Measurements from ENCODE around the gene ADGRL3.
"Not testable (repeated sequence)": the region's sequence is repeated elsewhere in the genome, so short reads cannot be mapped to it uniquely, and the experiment has no call there.

ADGRL3 gene

DNA sequence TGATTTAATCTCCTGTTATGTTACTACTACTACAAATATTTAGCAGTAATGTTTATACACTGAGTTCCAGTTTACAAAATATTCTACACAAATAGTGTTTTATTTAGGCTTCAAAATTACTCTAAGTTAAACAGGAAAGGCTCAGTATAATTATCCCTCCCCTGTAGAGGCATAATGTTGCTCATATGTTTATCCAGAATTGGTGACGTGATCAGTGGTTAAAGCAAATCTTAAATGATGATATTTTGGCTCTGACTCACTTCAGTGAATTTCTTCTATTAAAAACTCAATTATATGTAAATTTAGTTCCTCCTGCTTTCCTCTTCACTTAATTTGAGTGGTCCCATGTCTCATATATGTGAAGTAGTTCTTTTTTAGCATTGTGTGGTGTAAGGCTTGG is 438.5 kb downstream of the ADGRL3 start:
- no peak for DNase-seq (ENCODE audit: low read depth in 2 of 2)

DNA sequence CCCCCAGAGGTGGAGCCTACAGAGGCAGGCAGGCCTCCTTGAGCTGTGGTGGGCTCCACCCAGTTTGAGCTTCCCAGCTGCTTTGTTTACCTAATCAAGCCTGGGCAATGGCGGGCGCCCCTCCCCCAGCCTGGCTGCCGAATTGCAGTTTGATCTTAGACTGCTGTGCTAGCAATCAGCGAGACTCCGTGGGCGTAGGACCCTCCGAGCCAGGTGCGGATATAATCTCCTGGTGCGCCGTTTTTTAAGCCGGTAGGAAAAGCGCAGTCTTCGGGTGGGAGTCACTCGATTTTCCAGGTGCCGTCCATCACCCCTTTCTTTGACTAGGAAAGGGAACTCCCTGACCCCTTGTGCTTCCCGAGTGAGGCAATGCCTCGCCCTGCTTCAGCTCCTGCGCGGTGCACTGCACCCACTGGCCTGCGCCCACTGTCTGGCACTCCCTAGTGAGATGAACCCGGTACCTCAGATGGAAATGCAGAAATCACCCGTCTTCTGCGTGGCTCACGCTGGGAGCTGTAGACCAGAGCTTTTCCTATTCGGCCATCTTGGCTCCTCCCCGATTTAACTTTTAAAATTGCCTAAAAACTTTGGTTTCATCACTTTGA is 446.7 kb downstream of the ADGRL3 start:
- DNase-seq (ENCODE audit: low read depth in 2 of 2) = not testable (repeated sequence)

DNA sequence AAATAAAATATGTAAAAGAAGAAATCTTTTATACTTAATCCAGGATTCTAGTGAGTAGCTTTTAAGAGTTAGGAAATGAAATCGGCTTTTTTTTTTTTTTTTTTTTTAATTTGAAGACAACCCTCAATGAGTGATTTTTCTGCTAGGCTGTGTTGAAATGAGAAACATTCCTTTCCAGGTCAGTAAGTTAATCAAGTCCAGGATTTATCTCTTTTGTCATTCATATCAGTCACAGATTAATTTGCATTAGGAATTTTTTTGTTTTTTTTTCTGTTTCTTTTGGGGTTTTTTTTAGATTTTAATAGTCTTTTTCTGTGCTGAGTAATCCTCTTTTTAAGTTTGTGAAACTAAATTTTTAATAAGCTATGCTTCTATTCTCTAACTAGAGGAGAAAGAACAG is 448.1 kb downstream of the ADGRL3 start:
- no peak for DNase-seq (ENCODE audit: low read depth in 2 of 2)

DNA sequence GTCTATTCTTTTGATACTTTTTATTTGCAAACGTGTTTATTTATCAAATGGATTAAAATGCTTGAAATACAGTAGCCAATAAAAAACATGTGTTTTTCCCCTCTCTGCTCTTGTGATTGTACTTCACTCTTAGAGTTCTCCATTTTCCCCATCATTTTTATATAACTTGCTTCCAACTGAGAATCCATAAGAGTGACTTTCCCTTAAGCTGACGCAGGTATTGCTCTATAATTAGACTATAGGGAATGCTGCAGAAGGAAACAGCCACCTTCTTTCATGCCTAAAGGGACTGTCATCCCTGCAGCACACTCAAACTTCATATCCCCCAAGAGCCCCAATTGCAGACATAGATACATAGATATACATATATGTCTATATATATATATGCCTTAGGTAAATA is 456.9 kb downstream of the ADGRL3 start:
- no peak for DNase-seq (ENCODE audit: low read depth in 2 of 2)

DNA sequence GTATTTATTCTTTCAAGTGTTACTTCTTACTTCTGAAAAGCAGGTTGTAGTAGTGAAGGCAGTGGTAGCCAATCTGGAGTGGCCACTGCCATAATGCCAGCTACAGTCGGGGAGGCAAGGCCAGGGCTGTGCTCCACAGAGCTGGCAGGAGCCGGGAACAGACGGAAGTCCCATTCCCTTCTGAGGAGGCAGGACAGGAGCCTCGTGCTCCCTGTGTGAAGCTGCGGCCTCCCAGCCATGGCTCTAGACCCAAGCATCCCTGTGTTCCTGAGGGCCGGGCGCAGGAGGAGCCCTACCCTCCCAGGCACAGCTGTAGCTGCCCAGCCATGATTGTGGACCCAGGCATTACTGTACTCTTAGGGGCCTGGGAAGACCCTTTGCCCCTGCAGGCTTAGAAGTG is 461.8 kb downstream of the ADGRL3 start:
- DNase-seq (ENCODE audit: low read depth in 2 of 2) = no peak

DNA sequence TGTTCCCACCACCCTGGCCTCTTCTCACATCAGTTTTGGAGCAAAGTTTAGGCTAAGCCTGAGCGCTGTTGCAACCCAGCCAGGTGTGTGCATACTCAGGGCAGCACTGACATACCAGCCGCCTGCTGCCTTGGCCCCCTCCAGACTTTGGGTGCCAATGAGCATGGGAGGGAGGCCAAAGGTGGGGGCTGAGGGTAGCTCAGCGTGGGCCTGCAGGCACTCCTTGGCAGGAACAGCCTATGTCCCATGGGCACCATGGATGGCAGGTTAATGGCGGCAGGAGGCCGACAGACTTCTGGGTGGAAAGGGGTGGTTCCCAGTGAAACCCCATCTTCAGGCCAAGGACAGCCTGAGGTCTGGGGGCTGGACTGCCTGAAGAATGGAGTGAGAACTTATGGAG is 462.2 kb downstream of the ADGRL3 start:
- no peak for DNase-seq (ENCODE audit: low read depth in 2 of 2)

DNA sequence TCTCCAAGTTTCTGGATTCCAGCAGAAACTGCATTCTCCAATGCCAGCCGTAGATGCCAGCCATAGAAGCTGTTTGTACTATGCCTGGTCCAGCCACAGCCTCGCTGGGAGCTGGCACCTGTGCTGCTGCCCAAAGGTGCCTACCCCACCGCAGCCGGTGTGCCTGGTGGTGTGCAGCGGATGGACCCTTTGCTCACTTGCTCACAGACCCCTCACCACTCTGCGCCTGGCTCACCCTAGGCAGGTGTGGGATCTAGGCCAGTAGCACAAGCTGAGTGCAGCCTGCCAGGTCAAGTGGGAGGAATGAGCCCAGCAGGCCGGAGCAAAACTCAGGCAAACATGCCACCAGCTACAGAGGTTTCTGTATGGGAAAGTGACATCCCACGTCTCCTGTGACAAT is 463.2 kb downstream of the ADGRL3 start:
- no peak for DNase-seq (ENCODE audit: low read depth in 2 of 2)

DNA sequence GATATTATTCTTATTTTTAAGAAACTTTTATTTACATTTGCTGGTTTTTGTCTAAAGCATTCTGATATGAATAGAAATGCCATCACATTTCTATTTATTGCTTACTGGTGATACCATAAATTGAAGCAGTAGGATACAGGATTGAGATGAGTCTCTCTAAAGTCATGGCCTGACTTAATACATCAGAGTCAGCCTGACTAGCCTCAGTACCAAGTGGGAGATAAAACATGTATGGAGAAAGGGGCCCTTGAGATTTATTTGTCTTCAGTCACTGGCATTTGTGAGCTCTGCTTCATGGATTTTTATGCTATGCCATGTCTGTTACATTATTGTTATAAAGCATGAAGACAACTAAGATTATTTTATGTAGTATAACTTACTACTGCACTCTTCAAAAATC is 465.5 kb downstream of the ADGRL3 start:
- no peak for DNase-seq (ENCODE audit: low read depth in 2 of 2)

DNA sequence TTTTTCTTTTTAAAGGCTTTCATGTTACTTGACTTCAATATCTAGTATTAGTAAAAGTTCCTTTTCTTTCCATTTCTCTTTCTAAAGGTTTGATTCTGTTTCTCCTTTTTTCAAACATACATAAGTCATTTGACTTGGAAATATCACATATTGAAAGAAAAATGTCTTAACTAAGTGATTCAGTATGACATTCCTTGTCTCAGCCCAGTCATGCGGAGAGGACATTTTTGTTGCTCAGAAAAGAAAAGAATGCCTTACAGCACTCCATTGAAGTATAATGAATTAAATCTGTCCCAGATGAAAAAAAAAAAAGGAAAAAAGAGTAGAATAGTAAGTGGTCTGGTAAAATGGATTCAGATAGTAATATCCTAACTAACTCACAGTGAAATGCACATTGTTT is 466.1 kb downstream of the ADGRL3 start:
- DNase-seq (ENCODE audit: low read depth in 2 of 2) = no peak

DNA sequence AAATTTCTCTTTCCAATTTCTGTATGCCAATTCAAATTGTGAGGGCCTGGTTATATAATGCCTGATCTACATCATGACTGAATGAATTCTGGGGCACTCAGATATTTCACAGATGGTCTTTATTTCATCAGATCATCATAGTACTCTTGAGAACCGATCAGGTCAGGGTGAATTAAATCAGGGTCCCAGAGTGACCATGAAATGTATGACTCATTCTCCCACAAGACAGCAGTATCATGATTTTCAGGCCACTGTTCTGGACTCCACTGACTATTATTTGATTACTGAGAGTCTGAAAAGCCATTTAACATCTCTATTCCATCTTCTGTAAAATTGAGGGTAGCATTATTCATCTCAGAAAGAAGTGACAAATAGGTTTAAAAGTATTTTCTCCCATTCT is 471.5 kb downstream of the ADGRL3 start:
- DNase-seq (ENCODE audit: low read depth in 2 of 2) = no peak

DNA sequence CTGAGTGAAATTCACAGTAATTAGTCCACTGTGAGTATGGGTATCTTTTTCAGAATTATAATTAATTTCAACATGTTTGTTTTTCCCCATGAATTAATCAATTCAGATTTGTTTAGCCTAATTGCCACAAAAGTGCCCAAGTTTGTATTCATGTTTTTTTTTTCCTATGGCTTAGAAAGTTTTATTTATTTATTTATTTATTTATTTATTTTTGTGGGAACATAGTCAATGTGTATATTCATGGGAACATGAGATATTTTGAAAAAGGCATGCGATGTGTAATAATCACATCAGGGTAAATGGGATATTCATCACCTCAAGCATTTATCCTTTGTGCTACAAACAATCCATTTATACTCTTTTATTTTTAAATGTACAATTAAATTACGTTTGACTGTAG is 475.3 kb downstream of the ADGRL3 start:
- no peak for DNase-seq (ENCODE audit: low read depth in 2 of 2)

DNA sequence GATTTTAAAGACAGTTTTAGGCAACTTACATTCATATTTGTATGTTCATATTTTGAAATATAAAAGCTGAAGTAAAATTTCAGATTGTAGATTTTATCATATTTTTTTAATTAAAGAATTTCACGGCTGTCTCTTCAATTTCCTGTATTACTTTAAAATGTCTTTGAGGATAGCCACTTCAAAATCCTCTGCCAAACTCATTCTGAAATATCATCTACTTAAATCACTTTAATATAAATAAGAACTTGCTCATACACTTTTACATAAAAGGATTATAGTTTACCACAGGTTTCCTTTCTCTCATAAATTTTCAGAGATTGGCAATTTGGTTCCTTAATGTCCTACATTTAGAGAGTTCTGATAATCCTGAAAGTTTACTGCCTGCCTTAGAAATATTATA is 478.2 kb downstream of the ADGRL3 start:
- DNase-seq (ENCODE audit: low read depth in 2 of 2) = no peak

DNA sequence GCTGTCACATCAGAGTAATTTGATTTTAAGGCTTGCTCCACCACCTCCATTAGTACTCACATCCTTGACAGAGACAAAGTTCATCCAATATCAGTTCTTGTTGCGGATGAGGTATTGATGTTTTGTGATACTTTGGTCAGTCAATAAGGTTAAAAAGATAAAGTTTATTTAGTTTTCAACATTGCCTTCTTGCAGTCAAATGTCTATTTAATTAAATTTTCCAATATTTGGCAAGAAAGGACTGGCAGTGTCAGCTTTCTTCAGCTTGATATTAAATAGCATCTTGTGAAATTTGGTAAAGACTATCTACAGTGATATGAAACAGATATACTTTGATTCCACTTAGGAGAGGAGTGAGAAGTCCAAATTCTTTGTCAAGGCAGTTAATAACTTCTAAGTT is 493.4 kb downstream of the ADGRL3 start:
- DNase-seq (ENCODE audit: low read depth in 2 of 2) = no peak

DNA sequence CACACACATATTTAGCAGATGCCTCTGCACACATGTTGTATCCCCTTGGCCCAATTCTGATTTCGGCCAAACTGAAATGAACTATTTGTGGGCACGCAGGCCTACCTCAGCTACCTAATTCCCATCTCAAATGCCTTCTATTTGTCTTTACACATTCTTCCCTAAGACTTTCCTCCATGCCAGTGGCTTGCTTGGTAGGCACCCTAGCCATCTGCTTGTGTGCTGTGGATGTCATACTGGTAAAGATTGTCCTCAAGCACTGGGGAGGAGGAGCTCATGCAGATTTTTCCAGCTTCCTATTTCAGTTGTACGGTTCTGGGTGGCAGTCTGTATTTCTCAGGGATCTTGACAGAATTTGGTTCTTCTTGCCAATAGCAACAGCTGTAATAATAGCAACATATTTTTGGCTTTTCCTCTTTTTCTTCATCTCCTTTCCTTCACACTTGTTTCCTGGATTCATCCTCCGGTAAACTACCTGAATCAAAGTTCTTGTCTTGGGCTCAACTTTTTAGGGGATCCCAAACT is 514.3 kb downstream of the ADGRL3 start:
- DNase-seq (ENCODE audit: low read depth in 2 of 2) = no peak

DNA sequence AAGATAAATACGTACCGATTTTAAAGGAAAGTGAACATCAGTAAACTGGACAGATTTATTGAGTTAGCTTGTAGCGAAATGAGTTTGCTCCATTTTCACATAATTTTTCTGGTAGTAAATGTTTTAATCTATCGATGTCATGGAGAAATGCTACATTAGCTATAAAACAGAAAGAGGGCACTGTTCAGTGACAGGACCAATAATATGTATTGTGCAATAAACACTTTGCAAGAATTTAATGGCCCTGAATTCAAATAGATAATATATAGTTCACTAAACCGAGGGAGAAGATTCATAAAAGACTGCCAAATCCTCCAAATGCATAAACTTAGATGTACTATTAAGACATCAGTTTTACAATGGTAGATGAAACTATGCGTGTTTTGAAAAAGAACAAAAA is 516.3 kb downstream of the ADGRL3 start:
- no peak for DNase-seq (ENCODE audit: low read depth in 2 of 2)

DNA sequence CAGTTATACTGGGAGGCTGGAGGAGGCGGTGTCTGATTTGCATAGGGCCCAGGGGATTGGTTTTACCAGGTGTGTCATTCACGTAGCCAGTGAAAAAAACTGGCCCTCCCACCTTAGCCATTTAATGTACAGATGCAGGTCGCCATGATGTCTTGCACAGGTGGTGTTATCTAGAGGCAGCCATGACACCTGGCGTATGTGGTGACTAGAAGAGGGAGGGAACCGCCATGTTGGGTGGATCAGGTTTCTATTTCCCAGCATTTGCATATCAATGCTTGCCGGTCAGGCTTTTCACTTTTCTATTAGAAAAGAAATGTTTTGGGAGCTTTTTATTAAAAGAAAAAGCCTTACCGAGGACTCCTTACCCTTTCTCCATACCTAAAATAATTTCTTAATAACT is 523.4 kb downstream of the ADGRL3 start:
- DNase-seq (ENCODE audit: low read depth in 2 of 2) = no peak

DNA sequence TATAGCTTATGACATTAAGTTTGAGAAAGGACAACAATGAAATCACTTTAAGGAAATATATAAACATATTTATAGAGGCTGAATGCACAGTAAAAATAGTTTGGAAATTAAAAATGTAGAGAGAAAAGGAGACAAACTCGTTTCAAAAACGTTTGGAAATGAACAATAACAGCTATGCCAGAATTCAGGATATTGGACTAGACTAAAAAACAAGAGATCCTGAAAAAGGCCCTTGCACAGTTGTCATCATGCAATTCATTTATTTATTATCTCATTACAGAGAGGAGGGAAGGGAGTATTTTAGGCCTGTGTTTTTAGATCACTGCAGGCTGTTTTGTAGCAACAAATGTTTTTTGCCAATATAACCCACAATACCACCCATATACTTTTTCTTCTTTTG is 527.2 kb downstream of the ADGRL3 start:
- DNase-seq (ENCODE audit: low read depth in 2 of 2) = no peak

DNA sequence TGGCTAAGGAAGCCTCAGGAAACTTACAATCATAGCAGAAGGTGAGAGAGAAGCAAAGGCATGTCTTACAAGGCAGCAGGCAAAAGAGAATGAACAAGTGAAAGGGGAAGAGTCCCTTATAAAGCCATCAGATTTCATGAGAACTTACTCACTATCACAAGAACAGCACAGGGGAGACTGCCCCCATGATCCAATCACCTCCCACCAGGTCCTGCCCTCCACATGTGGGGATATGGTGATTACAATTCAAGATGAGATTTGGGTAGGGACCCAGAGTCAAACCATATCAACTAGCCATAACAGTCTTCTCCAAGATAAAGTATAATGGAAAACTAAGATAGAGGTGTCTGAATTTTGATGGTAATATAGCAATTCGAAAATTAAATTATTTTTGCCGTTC is 534.3 kb downstream of the ADGRL3 start:
- no peak for DNase-seq (ENCODE audit: low read depth in 2 of 2)

DNA sequence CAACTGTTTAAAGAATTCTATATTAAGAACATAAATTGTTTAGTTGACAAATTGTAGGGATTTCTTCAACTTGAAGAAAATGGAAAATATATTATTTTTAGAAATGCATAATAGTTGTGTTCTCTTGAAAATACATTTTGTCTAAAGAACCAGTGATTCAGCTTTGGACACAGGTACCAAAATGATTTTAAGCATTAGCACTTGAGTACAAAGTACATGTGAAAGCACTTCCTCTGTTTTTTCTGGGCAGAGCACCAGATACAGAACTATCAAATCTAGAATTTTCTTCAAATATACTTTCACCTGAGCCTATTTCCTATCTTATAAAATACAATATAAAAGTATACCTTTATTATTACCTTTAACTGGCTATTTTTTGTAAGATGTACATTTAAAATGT is 539.8 kb downstream of the ADGRL3 start:
- DNase-seq (ENCODE audit: low read depth in 2 of 2) = no peak

DNA sequence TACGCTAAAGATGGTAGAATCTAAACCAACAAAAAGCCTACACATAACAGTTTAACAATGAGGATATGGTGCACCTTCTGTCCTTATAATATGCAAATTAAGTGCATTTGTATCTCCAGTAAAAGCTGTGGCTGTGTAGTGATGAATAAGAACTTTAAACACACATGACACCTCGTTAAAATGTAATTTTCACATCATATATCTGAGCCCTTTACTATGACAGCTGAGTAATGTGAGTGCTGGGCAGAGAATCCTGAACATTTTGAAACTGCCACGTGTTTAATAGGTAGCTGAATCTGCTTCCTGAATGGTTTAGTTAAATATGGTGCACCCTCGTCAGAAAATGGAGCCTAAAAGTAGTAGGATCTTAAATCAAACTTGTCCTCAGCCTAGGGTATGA is 540.8 kb downstream of the ADGRL3 start:
- no peak for DNase-seq (ENCODE audit: low read depth in 2 of 2)

DNA sequence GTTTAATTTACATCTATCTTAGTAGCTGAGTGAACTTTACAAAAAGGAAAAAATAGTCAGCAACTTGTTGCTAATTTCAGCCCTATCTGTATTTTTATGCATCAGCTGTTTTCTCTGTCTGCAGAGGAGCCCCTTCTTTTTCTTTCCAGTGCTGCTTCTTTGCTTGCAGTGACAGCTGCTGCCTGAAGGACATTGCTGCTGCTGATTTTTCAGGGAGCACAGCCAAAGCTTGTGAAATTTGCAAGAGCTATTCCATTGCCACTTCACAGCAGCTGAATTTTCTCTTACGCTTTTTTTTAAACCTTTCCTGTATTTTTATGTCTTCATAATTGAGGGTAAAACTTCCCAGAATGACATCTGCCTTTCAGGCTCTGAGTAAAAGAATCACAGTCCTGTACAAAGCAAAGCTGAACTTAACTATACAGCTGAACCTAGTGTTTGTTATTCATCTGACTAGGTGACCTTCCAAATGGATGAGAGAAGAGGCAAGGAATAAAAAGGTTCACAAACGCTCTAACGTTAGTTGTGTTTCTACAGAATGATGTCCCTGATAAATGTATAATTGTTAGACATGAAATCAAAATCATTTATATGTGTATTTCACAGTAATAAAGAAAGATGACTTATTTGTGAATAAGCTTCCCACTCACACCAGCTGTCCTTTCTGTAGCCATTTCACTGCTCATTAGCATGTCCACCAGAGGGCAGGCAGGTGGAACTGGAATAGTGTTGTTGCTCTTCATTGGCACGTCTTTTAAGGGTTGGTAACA is 541.4 kb downstream of the ADGRL3 start:
- no peak for DNase-seq (ENCODE audit: low read depth in 2 of 2)

DNA sequence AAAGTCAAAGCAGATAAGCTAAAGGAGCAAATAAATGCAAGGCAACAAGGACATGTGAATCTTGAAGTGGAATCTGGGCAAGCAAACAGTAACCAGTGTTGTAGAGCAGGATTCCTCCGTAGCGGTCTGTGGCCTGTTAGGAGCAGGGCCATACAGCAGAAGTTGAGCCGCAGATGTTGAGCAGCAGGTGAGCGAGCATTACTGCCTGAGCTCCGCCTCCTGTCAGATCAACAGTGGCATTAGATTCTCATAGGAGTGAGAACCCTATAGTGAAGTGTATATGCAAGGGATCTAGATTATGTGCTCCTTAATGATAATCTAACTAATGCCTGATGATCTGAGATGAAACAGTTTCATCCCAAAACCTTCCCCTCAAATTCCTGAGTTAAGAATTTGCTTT is 550.7 kb downstream of the ADGRL3 start:
- no peak for DNase-seq (ENCODE audit: low read depth in 2 of 2)

DNA sequence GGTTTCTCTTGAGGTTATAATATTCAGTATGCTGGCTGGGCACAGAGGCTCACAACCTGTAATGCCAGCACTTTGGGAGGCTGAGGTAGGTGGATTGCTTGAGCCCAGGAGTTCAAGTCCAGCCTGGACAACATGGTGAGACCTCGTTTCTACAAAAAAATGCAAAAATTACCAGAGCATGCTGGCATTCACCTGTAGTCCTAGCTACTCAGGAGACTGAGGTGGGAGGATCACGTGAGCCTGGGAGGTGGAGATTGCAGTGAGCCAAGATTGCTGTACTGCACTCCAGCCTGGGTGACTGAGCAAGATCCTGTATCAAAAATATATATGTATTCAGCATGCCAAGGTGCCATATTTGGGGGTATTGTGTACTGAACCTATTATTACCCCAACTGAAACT is 552.5 kb downstream of the ADGRL3 start:
- DNase-seq (ENCODE audit: low read depth in 2 of 2) = no peak

DNA sequence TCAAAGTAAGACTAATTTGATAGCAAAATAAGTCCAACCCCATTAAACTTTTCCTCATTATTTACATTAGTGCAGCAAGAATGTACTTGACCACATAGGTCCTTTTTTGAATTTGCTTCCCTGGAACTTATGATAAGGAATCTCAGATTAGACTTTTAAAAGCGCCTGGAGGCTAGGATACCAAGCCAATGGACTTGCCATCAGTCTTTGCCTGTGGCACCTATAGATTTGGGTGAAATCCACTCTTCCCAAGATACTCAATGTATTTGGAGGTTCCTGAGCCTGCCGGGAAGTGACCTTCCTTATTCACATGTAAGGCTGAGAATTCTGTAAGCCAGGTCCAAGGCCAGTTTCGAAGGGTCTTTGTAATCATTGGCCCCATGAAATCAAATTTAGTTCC is 553.6 kb downstream of the ADGRL3 start:
- no peak for DNase-seq (ENCODE audit: low read depth in 2 of 2)

Measured in stimulated activated CD4-positive, alpha-beta T cell treated with anti-CD3 and anti-CD28 coated beads, Interleukin-15, amount 100 ng/mL, for 48 hours (primary cell).